Fibroblast of villous mesenchyme (primary cell): Measurements from ENCODE around the gene ITPRID1. TPM values are rescaled to one million over a fixed set of nuclear protein-coding genes. Genes with fewer than 3 reads are reported as not detected.

Source experiments
- DNase-seq: peaks from one replicate; pipeline ENCODE4 v3.0.0-alpha.2; 2010; ENCODE audit warnings: low read depth
- H3K4me3 ChIP-seq: 2 replicates; pipeline ENCODE4 v1.5.1; 2011; ENCODE audit warnings: low read depth, mild to moderate bottlenecking, low read length
- total RNA-seq: library from RNA; depleted of rRNA; stranded (reverse); fragments of >200 nt; gene quantifications from 2 replicates; pipeline ENCODE4 v1.2.3, GENCODE V29; 2012
- TF ChIP-seq, protein P1 (sequence below): IDR thresholded peaks from 2 replicates; pipeline ENCODE4 v1.5.1; 2012; ENCODE audit warnings: low read depth, mild to moderate bottlenecking, low read length; ENCODE audit not compliant: insufficient read depth

The ITPRID1 gene
- total RNA-seq, 1 donor, result not detected

DNA sequence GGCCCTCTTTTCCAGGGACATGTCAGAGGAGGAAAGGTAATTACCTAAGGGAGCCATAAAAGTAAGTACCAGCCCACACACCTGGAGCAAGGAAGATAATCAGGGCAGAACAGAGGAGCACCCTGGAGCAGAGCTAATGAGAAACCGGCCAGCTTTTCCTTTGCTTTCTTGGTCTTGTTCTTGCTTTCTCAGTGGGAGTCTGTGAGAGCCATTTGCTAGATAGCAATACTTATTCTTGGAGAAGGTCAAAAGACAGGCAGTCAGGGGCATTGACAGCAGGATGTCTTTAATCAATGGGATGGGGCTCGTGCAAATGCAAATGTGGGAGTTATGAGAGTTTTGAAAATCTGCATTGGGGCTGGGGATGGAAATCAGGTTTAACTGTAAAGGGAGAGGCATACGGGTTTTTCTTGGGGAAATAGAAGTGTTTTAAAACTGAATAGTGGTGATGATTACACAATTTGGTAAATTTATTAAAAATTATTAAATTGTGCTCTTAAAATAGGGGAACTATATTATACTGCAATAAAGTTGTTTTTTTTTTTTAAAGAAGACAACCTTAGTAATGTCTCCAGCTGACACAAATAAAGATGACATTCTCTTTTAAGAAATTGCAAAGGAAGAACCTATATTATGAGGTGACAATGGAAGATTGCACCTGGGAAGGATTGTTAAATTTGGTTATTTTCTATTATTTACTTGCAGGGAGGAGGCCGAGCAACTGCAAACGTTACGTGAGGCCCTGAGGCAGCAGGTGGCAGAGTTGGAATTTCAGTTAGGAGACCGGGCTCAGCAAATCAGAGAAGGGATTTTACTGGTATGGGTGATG lies 137.6 kb downstream of the ITPRID1 start:
- DNase-seq, result no peak
- TF ChIP-seq, protein P1, sequence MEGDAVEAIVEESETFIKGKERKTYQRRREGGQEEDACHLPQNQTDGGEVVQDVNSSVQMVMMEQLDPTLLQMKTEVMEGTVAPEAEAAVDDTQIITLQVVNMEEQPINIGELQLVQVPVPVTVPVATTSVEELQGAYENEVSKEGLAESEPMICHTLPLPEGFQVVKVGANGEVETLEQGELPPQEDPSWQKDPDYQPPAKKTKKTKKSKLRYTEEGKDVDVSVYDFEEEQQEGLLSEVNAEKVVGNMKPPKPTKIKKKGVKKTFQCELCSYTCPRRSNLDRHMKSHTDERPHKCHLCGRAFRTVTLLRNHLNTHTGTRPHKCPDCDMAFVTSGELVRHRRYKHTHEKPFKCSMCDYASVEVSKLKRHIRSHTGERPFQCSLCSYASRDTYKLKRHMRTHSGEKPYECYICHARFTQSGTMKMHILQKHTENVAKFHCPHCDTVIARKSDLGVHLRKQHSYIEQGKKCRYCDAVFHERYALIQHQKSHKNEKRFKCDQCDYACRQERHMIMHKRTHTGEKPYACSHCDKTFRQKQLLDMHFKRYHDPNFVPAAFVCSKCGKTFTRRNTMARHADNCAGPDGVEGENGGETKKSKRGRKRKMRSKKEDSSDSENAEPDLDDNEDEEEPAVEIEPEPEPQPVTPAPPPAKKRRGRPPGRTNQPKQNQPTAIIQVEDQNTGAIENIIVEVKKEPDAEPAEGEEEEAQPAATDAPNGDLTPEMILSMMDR, result no peak
- H3K4me3 ChIP-seq, result no peak overlapping the region

DNA sequence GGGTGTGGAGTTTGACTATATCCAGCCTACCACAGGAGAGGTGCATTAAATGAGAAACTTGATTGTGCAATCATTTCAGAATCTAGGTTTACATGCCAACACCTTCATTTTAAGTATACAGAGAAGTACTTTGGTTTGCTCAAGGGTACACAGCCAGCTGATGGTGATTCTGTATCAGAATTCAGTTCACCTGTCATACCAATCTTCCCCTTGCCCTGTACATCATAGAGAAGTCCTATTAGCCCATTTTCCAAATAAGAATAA lies 138.1 kb downstream of the ITPRID1 start:
- H3K4me3 ChIP-seq, result no peak overlapping the region
- TF ChIP-seq, protein P1, result no peak
- no peak for DNase-seq

DNA sequence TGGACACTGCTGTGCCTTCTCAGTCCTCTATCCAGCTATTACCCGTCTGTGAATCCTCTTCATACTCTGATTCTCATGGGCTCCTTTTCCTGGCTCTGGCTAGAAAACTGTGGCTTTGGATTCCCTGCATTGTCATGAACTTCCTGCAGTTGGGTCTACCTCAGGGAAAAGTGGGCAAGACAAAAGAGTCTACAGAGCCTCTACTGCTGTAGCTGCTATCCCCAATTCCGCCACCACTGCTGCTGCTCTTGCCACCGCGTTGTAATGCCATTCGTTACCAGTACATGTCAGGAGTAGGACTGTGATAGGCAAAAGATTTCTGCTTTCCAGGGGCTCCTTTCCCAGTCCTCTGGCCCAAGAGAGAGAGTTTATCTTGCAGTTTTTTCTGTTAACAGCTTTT lies 149.2 kb downstream of the ITPRID1 start:
- TF ChIP-seq, protein P1, result no peak
- no peak overlapping the region for H3K4me3 ChIP-seq
- DNase-seq, result no peak

DNA sequence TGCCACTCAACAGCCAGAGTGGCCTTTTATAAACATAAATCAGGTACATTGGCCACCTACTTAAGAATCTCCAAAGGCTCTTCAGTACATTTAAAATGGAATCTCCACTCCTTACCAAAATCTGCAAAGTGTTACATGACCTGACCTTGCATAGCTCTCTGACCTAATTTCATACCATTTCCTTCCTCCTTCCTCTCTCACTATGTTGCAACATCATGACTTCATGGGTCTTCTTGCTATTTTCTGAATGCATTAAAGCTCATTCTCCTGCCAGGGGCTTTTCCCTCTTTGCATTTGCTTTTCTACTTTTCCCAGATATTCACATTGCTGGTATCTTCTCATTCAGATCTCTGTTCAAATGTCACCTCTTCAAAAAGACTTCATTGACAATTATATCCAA lies 151.0 kb downstream of the ITPRID1 start:
- TF ChIP-seq, protein P1, result no peak
- no peak overlapping the region for H3K4me3 ChIP-seq
- no peak for DNase-seq

DNA sequence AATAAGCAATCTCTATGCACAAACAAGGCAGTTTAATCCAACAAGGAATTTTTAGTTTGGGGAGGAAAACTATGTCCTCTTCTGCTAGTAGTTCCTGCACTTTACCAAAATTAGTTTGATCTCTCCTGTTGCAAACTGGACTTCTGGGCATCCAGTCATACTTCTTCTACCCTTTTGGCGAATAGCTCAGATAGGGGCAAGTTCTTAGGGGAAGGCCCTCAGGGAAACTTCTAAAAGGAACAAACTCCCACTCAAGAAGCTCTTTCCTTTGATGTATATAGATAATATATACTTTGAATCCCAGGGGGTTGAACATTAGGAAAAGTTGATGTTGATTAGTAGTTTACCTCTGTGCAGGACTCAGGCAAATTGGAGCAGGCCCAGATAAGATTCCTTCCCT lies 151.7 kb downstream of the ITPRID1 start:
- no peak for DNase-seq
- no peak overlapping the region for H3K4me3 ChIP-seq
- TF ChIP-seq, protein P1, result no peak

DNA sequence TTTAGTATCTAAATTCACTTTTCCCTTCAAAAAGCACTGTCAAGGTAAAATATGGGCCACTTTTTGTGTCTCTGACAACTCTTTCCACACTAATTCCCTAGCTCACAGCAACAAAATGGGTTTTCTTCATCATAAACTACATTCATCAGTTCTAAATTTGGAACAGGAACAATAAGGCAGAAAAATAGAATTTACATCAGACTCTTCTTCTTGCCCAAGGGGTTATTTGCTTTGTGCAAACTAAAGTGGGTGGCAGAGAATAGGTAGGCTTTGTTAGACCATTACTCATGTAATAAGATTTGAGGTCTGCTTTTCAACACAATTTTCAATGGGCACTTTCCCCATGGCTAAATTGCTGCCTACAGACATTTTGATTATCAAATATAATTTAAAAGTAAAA lies 155.6 kb downstream of the ITPRID1 start:
- H3K4me3 ChIP-seq, result no peak overlapping the region
- no peak for DNase-seq
- TF ChIP-seq, protein P1, result no peak
